CD4-positive, alpha-beta T cell treated with Interleukin-21 for 1 hour (primary cell): ENCODE measurements around the gene SLITRK4.

Experiments
- DNase-seq: peaks from one replicate; pipeline ENCODE4 v3.0.0-alpha.2; 2020

The SLITRK4 gene, protein sequence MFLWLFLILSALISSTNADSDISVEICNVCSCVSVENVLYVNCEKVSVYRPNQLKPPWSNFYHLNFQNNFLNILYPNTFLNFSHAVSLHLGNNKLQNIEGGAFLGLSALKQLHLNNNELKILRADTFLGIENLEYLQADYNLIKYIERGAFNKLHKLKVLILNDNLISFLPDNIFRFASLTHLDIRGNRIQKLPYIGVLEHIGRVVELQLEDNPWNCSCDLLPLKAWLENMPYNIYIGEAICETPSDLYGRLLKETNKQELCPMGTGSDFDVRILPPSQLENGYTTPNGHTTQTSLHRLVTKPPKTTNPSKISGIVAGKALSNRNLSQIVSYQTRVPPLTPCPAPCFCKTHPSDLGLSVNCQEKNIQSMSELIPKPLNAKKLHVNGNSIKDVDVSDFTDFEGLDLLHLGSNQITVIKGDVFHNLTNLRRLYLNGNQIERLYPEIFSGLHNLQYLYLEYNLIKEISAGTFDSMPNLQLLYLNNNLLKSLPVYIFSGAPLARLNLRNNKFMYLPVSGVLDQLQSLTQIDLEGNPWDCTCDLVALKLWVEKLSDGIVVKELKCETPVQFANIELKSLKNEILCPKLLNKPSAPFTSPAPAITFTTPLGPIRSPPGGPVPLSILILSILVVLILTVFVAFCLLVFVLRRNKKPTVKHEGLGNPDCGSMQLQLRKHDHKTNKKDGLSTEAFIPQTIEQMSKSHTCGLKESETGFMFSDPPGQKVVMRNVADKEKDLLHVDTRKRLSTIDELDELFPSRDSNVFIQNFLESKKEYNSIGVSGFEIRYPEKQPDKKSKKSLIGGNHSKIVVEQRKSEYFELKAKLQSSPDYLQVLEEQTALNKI

DNA sequence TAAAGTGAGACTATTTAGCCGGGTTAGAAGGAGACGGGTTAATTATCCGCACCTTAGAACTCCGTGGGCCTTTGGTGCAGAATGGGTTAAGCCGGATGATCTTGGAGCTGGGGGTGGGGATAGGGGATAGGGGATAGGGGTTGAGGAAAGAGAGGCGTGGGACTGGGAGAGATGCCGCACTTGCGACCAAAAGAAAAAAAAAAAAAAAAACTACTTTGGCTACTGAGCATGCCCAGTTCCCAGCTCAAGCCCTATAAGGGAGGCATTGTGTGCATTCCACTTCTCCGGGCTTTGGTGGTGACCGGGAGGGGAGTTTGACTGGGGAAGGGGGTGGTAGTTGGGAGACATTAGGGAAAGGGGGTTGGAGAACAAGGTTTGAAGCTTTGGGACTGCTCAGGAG is at the start of gene SLITRK4:
SLITRK4 (minus strand) TSS at position 187 of the 400 bp plus-strand sequence. CDS start 4,993 bp downstream, outside the sequence.
- DNase-seq, result no peak

DNA sequence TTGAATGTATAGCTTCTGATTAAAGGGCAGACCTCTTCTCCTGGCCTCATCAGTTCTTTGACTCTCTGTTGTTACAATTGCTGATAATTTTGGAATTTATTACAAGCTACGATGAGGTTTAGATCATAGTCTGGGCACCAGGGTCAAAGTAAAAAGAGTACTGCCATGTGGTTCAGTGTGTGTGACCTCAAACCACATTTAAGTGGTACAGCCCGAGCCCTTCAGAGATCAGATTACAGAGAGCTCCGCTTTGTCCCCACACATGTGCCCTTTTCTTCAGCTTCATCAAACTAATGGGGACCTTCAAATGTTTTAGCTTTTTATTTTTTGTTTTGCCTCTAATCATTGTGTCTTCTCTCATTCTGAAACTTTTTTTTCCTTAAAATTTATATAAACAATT is 47.6 kb upstream of the SLITRK4 start:
- DNase-seq, result no peak

- no peak for DNase-seq
Observed at GRCh38 chrX:143674926-143675325, 39.0 kb upstream of the SLITRK4 start.

GRCh38 chrX:143669395-143669794 is 33.5 kb upstream of the SLITRK4 start:
- DNase-seq, result no peak

- DNase-seq, result no peak
Observed at GRCh38 chrX:143664302-143664701, 28.4 kb upstream of the SLITRK4 start.

DNA sequence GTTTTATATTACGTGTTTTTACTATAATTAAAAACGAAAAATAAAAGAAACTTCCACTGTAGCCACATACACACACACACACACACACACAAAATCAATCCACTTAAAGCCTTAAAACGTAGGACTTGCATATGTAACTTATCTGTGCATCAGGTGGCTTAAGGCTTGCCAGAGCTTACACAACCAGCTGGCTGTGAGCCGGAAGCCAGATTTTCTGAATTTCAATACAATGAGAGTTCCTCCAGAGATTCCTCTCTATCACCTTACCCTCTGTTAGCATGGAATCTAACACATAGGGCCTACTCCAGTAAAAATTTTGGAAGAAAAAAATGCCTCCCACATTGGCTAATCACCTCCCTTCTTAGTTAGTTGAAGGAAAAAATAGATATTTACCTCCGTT is 27.9 kb upstream of the SLITRK4 start:
- DNase-seq, result no peak

DNA sequence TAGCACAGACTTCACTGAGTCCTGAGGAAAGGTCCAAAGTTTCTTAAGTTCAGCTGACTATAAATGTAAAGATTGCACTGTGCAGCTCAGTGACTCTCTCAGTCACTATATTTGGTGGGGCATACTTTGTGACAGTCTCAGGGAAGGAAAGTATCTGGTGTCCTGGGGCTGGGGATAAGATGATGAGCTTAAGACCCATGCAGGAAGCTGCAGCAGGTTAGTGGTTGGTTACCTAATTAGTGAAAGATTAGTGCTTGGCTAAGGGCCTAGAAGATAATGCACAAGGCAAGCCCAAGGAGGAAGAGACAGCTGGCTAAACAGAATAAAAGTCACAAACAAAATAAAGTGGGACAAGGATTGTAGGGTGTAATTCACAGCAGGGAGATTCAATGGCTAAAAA is 25.4 kb upstream of the SLITRK4 start:
- no peak for DNase-seq

- no peak for DNase-seq
Observed at GRCh38 chrX:143648705-143649104, 12.8 kb upstream of the SLITRK4 start.

DNA sequence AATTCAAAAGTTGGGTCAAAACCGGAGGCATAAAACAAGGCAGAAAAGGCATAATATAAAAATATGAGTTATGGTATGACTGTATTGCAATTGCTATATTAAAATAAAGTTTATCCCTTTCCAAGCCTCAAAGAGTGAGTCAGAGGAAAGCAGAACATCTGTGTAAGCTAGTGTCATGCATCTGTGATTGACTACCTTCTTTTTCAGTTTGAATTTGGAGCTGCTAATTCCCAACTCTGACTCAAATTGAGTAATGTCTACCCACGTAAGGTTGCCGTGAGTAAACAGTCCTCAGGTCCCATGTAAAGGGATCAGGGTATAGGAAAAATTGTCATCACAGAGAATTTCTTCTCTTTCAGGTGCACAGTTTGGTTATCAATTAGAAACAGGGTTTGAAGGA is 6.5 kb upstream of the SLITRK4 start:
- no peak for DNase-seq

DNA sequence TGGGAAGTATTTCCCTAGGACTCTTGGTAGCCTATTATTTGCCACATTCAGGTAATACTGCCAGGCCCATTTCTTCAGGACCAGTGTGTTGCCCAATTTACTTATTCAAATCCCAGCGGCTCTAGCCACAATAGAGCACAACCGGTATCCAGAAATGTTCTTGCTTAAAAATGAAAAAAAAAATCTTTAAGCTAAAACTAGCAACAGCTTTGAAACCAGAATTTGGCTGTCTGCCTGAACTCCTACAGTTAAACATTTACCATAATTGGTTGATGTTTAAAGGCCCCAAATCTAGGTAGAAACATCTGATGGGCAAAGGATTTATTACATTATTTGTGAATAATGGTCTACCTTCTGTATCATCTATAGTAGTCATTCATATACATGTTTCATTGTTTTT is 930 bp upstream of the SLITRK4 start:
- DNase-seq, result no peak

GRCh38 chrX:143634663-143635455 is 1.0 kb downstream of the SLITRK4 start:
- no peak for DNase-seq

GRCh38 chrX:143634309-143634662 is 1.6 kb downstream of the SLITRK4 start:
- no peak for DNase-seq

DNA sequence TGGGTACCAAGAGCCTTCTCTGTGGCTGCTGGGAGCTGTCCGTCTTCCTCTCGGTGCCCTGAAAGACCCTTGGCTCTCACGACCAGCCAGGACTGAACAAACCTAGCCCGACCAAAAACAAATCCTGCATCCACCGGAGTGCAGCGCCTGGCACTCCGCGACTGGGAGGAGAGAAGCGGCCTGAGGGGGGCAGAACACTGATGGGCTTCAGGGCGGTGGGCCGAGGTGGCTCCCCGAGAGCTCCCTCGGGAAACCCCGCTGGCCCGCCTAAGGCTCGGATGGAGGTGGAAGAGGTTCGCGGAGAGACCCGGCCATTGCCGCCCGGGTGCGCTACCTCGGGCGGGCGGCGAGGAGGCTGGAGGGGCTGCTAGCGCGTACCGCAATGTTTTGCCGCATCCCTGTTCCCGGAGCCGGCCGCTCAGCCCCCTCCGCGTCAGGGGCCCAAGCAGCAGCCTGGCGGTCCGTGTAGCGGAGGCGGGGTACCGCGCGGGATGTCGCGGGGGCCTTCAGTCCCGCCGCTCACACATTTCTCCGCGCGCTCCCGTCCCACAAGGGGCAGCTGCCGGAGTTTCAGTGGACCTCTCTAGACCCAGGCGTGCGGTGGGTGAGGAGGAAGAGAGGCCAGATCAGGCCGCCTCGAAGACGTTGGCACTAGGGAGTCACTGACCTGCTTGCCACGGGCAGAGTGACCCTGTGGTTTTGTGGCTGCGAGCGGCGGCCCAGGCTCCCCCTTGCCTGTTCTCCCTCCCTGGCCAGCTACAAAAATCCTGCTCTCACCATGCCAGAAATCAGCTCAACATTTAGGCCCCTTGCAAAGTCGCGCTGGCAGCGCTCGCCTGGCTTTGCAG is 2.2 kb downstream of the SLITRK4 start:
- DNase-seq, result no peak

- DNase-seq, result no peak
Observed at GRCh38 chrX:143632625-143633410, 3.1 kb downstream of the SLITRK4 start.

DNA sequence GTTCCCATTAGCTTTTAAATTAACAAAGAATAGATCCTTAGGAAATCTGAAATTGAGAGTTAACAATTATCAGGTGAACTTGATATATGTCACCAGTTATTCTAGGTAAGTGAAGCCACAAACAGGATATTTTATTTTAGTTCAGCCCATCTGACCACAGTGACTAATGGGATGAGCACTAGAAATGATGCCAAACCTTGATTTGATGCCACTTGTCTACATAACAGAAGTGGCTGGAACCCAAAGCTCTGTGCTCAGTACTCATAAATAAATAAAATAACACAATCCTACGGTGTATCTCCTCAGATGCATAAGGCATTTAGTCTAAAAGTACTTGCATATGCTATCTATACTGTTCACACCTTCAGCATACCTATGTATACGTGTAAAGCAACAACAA is 12.2 kb downstream of the SLITRK4 start:
- no peak for DNase-seq

DNA sequence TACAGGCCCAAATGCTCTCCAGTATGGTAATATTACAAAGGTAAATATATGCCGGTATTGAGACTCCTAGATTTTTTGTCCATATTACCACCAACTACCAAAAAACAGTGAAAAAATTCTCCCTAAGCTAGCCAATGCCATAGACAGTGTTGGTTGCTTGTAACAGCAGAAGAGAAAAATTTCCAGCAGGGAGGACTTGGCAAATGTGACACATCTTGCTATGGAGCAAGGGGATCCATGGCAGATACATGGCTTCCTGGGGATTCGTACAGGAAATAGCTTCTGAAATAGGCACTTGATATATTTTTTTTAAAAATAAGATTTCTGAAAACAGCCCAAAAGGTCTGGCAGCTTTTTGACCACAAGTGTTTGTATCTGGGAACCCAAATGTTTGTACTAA is 14.6 kb downstream of the SLITRK4 start:
- no peak for DNase-seq

DNA sequence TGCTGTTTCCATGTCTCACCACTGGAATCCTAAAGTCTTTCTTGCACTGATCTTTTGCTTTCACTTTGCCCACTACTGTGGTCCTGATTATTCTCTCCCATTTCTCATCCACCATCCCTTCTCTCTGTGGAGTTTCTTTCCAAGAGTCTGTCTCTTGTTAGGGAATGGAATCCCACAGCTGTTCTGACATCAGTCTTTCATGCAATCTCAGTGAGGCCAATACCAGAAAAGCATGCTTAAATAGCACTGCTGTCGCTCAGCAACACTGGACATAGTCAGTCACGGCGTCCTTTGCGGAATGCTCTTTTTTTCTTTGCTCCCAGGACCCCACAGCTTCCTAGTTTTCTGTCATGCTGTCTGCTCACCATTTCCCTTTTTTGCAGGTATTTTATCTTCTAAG is 20.1 kb downstream of the SLITRK4 start:
- DNase-seq, result no peak

DNA sequence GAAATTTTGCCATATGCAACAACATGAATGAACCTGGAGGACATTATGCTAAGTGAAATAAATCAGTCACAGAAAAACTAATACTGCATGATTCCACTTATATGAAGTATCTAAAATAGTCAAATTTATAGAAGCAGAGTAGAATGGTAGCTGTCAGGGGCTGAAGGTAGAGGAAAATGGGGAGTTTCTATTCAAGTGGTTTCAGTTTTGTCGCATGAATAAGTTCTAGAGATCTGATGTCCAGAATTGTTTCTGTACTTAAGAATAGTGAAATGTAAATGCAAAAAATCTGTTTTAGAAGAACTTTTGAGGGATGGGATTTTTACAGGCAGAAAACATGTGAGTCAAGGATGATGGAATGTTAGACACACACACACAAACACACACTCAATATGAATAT is 34.1 kb downstream of the SLITRK4 start:
- DNase-seq, result no peak

- no peak for DNase-seq
Observed at GRCh38 chrX:143581240-143581639, 54.7 kb downstream of the SLITRK4 start.

- no peak for DNase-seq
Observed at GRCh38 chrX:143580266-143580665, 55.6 kb downstream of the SLITRK4 start.
